ENCODE data around the gene PLEKHH2.
"Not testable (repeated sequence)": the region's sequence is repeated elsewhere in the genome, so short reads cannot be mapped to it uniquely, and the experiment has no call there.

PLEKHH2 gene

DNA sequence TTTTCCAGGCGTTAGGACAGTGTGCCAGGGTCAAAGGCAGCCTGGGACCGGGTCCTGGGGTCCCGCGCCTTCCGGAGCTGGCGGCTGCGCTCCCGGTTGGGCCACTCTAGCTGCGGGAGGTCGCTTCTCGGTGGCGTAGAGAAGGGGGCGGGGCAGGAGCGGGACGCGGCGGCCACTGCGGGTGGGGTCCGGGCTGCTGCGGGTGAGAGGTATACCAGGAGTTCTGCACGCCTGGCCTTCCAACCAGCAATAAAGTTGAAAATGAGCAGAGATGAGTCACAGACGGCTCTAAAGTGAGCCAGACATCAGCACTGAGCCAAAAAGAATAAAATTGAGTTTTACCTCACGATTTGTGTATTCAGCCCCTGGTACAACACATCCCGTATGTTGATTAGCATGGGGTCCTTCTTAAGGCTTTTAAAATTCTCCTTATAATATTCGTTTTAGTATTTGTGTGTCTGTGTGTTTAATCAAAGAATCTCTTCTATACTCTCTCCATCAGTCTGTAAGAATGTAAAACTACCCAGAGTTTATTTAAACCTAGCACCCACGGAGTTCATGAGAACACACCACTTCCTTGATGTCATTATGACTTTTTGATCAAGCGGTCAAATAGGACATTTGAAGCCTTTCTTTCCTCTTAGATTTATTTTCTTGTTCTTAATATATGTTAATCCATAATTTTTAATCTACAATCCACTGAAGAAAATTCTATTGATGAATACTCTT lies 39.4 kb downstream of the PLEKHH2 start, which contains the start of gene C1GALT1C1L:
TSS of gene C1GALT1C1L (minus strand) at position 108 of the 729 bp plus-strand sequence. CDS start at position 1, 107 bp downstream.
- no peaks in the 10 kb centered on the region for H4K20me1 ChIP-seq (ENCODE audit: insufficient read depth, low read length)
- DNase-seq (no peak), ATAC-seq (ENCODE audit: insufficient read depth, low read depth) (no peak)
- H3K4me1 ChIP-seq (ENCODE audit: insufficient read depth, low read length), result no peaks in the 10 kb centered on the region
- H2AFZ ChIP-seq (ENCODE audit: low read depth, low read length), result no peak within 1 kb of the TSS
- H3K4me3 ChIP-seq (ENCODE audit: low read depth in 1 of 2, low read length in 2 of 2), result no peak within 1 kb of the TSS
- no peaks in the 10 kb centered on the region for H3K36me3 ChIP-seq (ENCODE audit: insufficient read depth, low read length)
- no peaks in the 10 kb centered on the region for H3K27me3 ChIP-seq (ENCODE audit: insufficient read depth, low read length, poor library complexity)
- no peak within 1 kb of the TSS for H3K4me2 ChIP-seq (ENCODE audit: insufficient read depth, low read length)
- H3K79me2 ChIP-seq (ENCODE audit: insufficient read depth, low read length), result no peaks in the 10 kb centered on the region
- no peak within 1 kb of the TSS for H3K9ac ChIP-seq (ENCODE audit: low read depth, low read length)
- no peak for TF ChIP-seq EZH2 (IDR thresholded peaks at IDR 0.05; ENCODE audit: borderline replicate concordance, low read depth, low read length, severe bottlenecking)
- TF ChIP-seq CTCF (IDR thresholded peaks at IDR 0.05; ENCODE audit: borderline replicate concordance, extremely low read depth, low read length, poor library complexity, severe bottlenecking), result no peak
- no peak within 1 kb of the TSS for H3K27ac ChIP-seq (ENCODE audit: low read length)
- peaks cover 3% of the 10 kb centered on the region for H3K9me3 ChIP-seq (ENCODE audit: insufficient read depth, low read length, severe bottlenecking)

- not testable (repeated sequence) for H3K4me3 ChIP-seq (ENCODE audit: low read depth in 1 of 2, low read length in 2 of 2); H3K79me2 ChIP-seq (ENCODE audit: insufficient read depth, low read length); H3K9me3 ChIP-seq (ENCODE audit: insufficient read depth, low read length, severe bottlenecking); H4K20me1 ChIP-seq (ENCODE audit: insufficient read depth, low read length); H2AFZ ChIP-seq (ENCODE audit: low read depth, low read length); H3K36me3 ChIP-seq (ENCODE audit: insufficient read depth, low read length); H3K9ac ChIP-seq (ENCODE audit: low read depth, low read length); H3K27ac ChIP-seq (ENCODE audit: low read length); ATAC-seq (ENCODE audit: insufficient read depth, low read depth); H3K4me2 ChIP-seq (ENCODE audit: insufficient read depth, low read length); H3K4me1 ChIP-seq (ENCODE audit: insufficient read depth, low read length); DNase-seq; H3K27me3 ChIP-seq (ENCODE audit: insufficient read depth, low read length, poor library complexity)
These were observed 40.7 kb downstream of the PLEKHH2 start for GRCh38 chr2:43677783-43678182.

- no peak for ATAC-seq (ENCODE audit: insufficient read depth, low read depth)
- Histone ChIP-seq H4K20me1 (ENCODE audit: insufficient read depth, low read length) (no peaks in the 10 kb centered on the region), H3K4me2 (ENCODE audit: insufficient read depth, low read length) (no peak overlapping the region)
These were observed 48.3 kb downstream of the PLEKHH2 start for GRCh38 chr2:43685357-43685756.

More at GRCh38 chr2:43685357-43685756, 48.3 kb downstream of the PLEKHH2 start:
- Histone ChIP-seq H3K4me1 (ENCODE audit: insufficient read depth, low read length) (no peaks in the 10 kb centered on the region), H3K27me3 (ENCODE audit: insufficient read depth, low read length, poor library complexity) (no peaks in the 10 kb centered on the region), H3K79me2 (ENCODE audit: insufficient read depth, low read length) (no peaks in the 10 kb centered on the region), H3K36me3 (ENCODE audit: insufficient read depth, low read length) (no peaks in the 10 kb centered on the region), H3K27ac (ENCODE audit: low read length) (no peak overlapping the region), H3K4me3 (ENCODE audit: low read depth in 1 of 2, low read length in 2 of 2) (no peak overlapping the region), H3K9ac (ENCODE audit: low read depth, low read length) (no peak overlapping the region), H2AFZ (ENCODE audit: low read depth, low read length) (no peak overlapping the region), H3K9me3 (ENCODE audit: insufficient read depth, low read length, severe bottlenecking) (no peaks in the 10 kb centered on the region)
- no peak for DNase-seq
- TF ChIP-seq CTCF (IDR thresholded peaks at IDR 0.05; ENCODE audit: borderline replicate concordance, extremely low read depth, low read length, poor library complexity, severe bottlenecking) (no peak), EZH2 (IDR thresholded peaks at IDR 0.05; ENCODE audit: borderline replicate concordance, low read depth, low read length, severe bottlenecking) (no peak)

Data from DND-41 (cell line).